ENCODE measurements around the gene HS3ST5.
"Not testable (repeated sequence)": the region's sequence is repeated elsewhere in the genome, so short reads cannot be mapped to it uniquely, and the experiment has no call there.

The HS3ST5 gene

GRCh38 chr6:114044566-114044965, 298.3 kb downstream of the HS3ST5 start:
- DNase-seq (ENCODE audit: low read depth): not testable (repeated sequence)

GRCh38 chr6:114042267-114043016, 300.4 kb downstream of the HS3ST5 start:
- no peak for DNase-seq (ENCODE audit: low read depth)

- no peak for DNase-seq (ENCODE audit: low read depth)
Measured at GRCh38 chr6:114040871-114041270, 302.0 kb downstream of the HS3ST5 start.

GRCh38 chr6:114039841-114040240, 303.0 kb downstream of the HS3ST5 start:
- no peak for DNase-seq (ENCODE audit: low read depth)

GRCh38 chr6:114033606-114034005, 309.2 kb downstream of the HS3ST5 start:
- DNase-seq (ENCODE audit: low read depth): no peak

- no peak for DNase-seq (ENCODE audit: low read depth)
Measured at GRCh38 chr6:114032721-114033120, 310.1 kb downstream of the HS3ST5 start.

- DNase-seq (ENCODE audit: low read depth): no peak
Measured at GRCh38 chr6:114030767-114031166, 312.1 kb downstream of the HS3ST5 start.

GRCh38 chr6:114024746-114025145, 318.1 kb downstream of the HS3ST5 start:
- no peak for DNase-seq (ENCODE audit: low read depth)

GRCh38 chr6:114020196-114020595, 322.6 kb downstream of the HS3ST5 start:
- no peak for DNase-seq (ENCODE audit: low read depth)

- DNase-seq (ENCODE audit: low read depth): not testable (repeated sequence)
Measured at GRCh38 chr6:114017146-114017545, 325.7 kb downstream of the HS3ST5 start.

GRCh38 chr6:114014106-114014505, 328.7 kb downstream of the HS3ST5 start:
- not testable (repeated sequence) for DNase-seq (ENCODE audit: low read depth)

- not testable (repeated sequence) for DNase-seq (ENCODE audit: low read depth)
Measured at GRCh38 chr6:114011486-114011885, 331.3 kb downstream of the HS3ST5 start.

- DNase-seq (ENCODE audit: low read depth): no peak
Measured at GRCh38 chr6:114010540-114010939, 332.3 kb downstream of the HS3ST5 start.

- DNase-seq (ENCODE audit: low read depth): no peak
Measured at GRCh38 chr6:114009192-114009591, 333.6 kb downstream of the HS3ST5 start.

GRCh38 chr6:114008331-114008730, 334.5 kb downstream of the HS3ST5 start:
- DNase-seq (ENCODE audit: low read depth): no peak

GRCh38 chr6:114007516-114007915, 335.3 kb downstream of the HS3ST5 start:
- no peak for DNase-seq (ENCODE audit: low read depth)
